ENCODE data around the gene GNB1.

GRCh38 chr1:1755852-1756251 is 135.0 kb downstream of the GNB1 start:
- TF ChIP-seq CTCF (IDR thresholded peaks at IDR 0.05) = no peak
- TF ChIP-seq POLR2A (IDR thresholded peaks at IDR 0.05) = no peak
